ENCODE data around the gene LETMD1. TPM values are rescaled to one million over a fixed set of nuclear protein-coding genes. Genes with fewer than 3 reads are reported as not detected.
A peak's percentile ranks its signal among the peaks of the same experiment; 100 is the strongest.

LETMD1 gene
- total and polyA plus RNA-seq, 2 of the 13 experiments (the other 11 are each of a cell fraction or from before 2014, with no cell fraction given), result 43.3 to 87.7 TPM

DNA sequence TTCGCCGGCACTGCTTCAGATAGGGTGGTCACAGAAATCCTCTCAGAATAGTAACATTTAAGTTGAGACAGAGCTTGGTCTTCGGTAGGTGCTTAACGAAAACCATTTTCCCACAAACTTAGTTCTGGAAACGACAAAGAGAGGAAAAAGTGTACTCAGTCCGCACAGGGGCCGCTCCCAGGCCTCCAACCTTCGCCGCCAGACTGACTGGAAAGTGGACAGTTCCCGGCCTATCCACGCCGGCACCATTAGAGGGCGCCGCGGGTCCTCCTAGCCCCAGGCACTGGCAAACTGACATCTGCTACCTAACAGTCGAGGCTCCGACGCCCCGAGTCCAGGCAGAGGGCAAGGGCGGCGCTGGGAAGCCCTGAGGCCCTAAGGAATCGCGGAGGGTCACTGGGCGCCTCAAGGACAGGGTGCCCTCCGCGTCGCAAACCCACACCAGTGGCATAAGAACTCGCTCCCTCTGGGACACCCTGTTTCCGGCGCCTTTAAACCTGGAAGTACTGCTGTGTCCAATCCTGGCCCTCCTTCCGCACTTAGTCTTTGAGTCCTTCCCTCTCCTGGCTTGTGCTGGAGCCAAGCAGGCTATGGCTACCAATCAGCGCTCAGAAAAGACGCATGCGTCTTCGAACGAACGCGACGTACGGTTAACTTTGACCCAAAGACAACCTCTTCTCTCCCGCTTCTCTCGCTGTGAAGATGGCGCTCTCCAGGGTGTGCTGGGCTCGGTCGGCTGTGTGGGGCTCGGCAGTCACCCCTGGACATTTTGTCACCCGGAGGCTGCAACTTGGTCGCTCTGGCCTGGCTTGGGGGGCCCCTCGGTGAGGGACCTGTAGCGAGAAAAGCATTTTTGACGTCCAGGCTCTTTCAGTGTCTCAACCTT is at the start of gene LETMD1 (continued):
- TF ChIP-seq, protein P1, sequence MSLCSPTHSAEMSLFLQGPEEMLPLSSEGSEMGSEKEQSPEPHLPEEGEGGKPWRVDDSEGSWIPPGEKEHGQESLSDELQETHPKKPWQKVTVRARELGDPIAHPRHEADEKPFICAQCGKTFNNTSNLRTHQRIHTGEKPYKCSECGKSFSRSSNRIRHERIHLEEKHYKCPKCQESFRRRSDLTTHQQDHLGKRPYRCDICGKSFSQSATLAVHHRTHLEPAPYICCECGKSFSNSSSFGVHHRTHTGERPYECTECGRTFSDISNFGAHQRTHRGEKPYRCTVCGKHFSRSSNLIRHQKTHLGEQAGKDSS (CRISPR knock-in tag; IDR thresholded peaks at IDR 0.05; ENCODE audit: borderline replicate concordance, low read depth), result no peak; the same call in 1 of the 2 replicates
- TF ChIP-seq HNRNPK (IDR thresholded peaks at IDR 0.05; ENCODE audit: low read depth, low read length, poor library complexity, severe bottlenecking) (no peak), ARID3A (IDR thresholded peaks at IDR 0.05; ENCODE audit: low read depth, low read length) (no peak; the same call in 1 of the 2 replicates), KLF13 (CRISPR knock-in tag; IDR thresholded peaks at IDR 0.05) (no peak), AKAP8 (CRISPR knock-in tag; IDR thresholded peaks at IDR 0.05) (no peak), ZNF451 (CRISPR knock-in tag; IDR thresholded peaks at IDR 0.05) (no peak; the same call in 1 of the 2 replicates), SP4 (CRISPR knock-in tag; IDR thresholded peaks at IDR 0.05) (peak; percentile 38; the same call in 1 of the 2 replicates), SNAI1 (CRISPR knock-in tag; IDR thresholded peaks at IDR 0.05; ENCODE audit: borderline replicate concordance) (peak; percentile 92), ZNF264 (CRISPR knock-in tag; IDR thresholded peaks at IDR 0.05) (no peak), FLYWCH1 (CRISPR knock-in tag; IDR thresholded peaks at IDR 0.05) (no peak), MED13 (CRISPR knock-in tag; IDR thresholded peaks at IDR 0.05) (peak; percentile 50; the same call in 1 of the 2 replicates), BRCA1 (CRISPR knock-in tag; IDR thresholded peaks at IDR 0.05) (0 out of 2 replicates have a peak, but pooled peaks have one; percentile 38), ZNF777 (CRISPR knock-in tag; IDR thresholded peaks at IDR 0.05) (peak; percentile 53; the same call in 1 of the 2 replicates), PCBP1 (IDR thresholded peaks at IDR 0.05; ENCODE audit: borderline replicate concordance, low read depth, low read length) (no peak), ATRX (CRISPR knock-in tag; IDR thresholded peaks at IDR 0.05; ENCODE audit: borderline replicate concordance) (no peak)
- TF ChIP-seq, protein P2, sequence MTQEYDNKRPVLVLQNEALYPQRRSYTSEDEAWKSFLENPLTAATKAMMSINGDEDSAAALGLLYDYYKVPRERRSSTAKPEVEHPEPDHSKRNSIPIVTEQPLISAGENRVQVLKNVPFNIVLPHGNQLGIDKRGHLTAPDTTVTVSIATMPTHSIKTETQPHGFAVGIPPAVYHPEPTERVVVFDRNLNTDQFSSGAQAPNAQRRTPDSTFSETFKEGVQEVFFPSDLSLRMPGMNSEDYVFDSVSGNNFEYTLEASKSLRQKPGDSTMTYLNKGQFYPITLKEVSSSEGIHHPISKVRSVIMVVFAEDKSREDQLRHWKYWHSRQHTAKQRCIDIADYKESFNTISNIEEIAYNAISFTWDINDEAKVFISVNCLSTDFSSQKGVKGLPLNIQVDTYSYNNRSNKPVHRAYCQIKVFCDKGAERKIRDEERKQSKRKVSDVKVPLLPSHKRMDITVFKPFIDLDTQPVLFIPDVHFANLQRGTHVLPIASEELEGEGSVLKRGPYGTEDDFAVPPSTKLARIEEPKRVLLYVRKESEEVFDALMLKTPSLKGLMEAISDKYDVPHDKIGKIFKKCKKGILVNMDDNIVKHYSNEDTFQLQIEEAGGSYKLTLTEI (CRISPR knock-in tag; conservative IDR thresholded peaks at IDR 0.05), result no peak
- TF ChIP-seq, protein P3, sequence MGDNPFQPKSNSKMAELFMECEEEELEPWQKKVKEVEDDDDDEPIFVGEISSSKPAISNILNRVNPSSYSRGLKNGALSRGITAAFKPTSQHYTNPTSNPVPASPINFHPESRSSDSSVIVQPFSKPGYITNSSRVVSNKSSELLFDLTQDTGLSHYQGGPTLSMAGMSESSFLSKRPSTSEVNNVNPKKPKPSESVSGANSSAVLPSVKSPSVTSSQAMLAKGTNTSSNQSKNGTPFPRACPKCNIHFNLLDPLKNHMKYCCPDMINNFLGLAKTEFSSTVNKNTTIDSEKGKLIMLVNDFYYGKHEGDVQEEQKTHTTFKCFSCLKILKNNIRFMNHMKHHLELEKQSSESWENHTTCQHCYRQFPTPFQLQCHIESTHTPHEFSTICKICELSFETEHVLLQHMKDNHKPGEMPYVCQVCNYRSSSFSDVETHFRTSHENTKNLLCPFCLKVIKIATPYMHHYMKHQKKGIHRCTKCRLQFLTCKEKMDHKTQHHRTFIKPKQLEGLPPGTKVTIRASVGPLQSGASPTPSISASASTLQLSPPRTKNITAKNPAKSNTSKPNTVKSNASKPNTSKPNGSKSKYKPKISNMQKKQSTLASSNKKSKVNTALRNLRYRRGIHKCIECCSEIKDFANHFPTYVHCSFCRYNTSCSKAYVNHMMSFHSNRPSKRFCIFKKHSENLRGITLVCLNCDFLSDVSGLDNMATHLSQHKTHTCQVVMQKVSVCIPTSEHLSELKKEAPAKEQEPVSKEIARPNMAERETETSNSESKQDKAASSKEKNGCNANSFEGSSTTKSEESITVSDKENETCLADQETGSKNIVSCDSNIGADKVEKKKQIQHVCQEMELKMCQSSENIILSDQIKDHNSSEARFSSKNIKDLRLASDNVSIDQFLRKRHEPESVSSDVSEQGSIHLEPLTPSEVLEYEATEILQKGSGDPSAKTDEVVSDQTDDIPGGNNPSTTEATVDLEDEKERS (CRISPR knock-in tag; IDR thresholded peaks at IDR 0.05), result no peak
- TF ChIP-seq, protein P4, sequence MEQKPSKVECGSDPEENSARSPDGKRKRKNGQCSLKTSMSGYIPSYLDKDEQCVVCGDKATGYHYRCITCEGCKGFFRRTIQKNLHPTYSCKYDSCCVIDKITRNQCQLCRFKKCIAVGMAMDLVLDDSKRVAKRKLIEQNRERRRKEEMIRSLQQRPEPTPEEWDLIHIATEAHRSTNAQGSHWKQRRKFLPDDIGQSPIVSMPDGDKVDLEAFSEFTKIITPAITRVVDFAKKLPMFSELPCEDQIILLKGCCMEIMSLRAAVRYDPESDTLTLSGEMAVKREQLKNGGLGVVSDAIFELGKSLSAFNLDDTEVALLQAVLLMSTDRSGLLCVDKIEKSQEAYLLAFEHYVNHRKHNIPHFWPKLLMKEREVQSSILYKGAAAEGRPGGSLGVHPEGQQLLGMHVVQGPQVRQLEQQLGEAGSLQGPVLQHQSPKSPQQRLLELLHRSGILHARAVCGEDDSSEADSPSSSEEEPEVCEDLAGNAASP (CRISPR knock-in tag; IDR thresholded peaks at IDR 0.05; ENCODE audit: borderline replicate concordance), result no peak; the same call in 1 of the 2 replicates
